ENCODE measurements around the gene WDR35.

- no peak for TF ChIP-seq EMX1 (CRISPR knock-in tag; IDR thresholded peaks at IDR 0.05)
- TF ChIP-seq CTCF (IDR thresholded peaks at IDR 0.05) = no peak
- no peak for TF ChIP-seq ZNF232 (CRISPR knock-in tag; IDR thresholded peaks at IDR 0.05)
- no peak for TF ChIP-seq CREB1 (CRISPR knock-in tag; IDR thresholded peaks at IDR 0.05)
These were observed 29.8 kb upstream of the WDR35 start for GRCh38 chr2:20019747-20020146.
